Measurements from ENCODE around the gene UBQLN1. TPM values are rescaled to one million over a fixed set of nuclear protein-coding genes. Genes with fewer than 3 reads are reported as not detected.

UBQLN1 gene
- total and polyA plus RNA-seq, 2 donors (not counting 3 experiments of a cell fraction or from before 2014, with no cell fraction given): 66.1 to 110 TPM

GRCh38 chr9:83681490-83681889, 26.3 kb downstream of the UBQLN1 start:
- FAIRE-seq (no peak), DNase-seq (ENCODE audit: low read depth, low spot score) (no peak)
- intact Hi-C loops (cut with micrococcal nuclease): no loop called here
- TF ChIP-seq JUN (IDR thresholded peaks at IDR 0.05; ENCODE audit: borderline replicate concordance, insufficient read depth, insufficient read length, low read depth) (no peak), POLR2AphosphoS5 (IDR thresholded peaks at IDR 0.05; ENCODE audit: insufficient read depth, low read depth, low read length) (no peak), GATA2 (IDR thresholded peaks at IDR 0.05; ENCODE audit: insufficient read depth, insufficient read length, low read depth, low read length) (no peak), FOS (IDR thresholded peaks at IDR 0.05; ENCODE audit: borderline replicate concordance, insufficient read depth, low read length) (no peak), MYC (IDR thresholded peaks at IDR 0.05; ENCODE audit: low read depth, low read length) (no peak), POLR2A (IDR thresholded peaks at IDR 0.05; ENCODE audit: low read depth, low read length) (no peak)
- TF ChIP-seq, protein P1, sequence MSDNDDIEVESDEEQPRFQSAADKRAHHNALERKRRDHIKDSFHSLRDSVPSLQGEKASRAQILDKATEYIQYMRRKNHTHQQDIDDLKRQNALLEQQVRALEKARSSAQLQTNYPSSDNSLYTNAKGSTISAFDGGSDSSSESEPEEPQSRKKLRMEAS (IDR thresholded peaks at IDR 0.05; ENCODE audit: insufficient read depth, insufficient read length): no peak
- TF ChIP-seq, protein P2, sequence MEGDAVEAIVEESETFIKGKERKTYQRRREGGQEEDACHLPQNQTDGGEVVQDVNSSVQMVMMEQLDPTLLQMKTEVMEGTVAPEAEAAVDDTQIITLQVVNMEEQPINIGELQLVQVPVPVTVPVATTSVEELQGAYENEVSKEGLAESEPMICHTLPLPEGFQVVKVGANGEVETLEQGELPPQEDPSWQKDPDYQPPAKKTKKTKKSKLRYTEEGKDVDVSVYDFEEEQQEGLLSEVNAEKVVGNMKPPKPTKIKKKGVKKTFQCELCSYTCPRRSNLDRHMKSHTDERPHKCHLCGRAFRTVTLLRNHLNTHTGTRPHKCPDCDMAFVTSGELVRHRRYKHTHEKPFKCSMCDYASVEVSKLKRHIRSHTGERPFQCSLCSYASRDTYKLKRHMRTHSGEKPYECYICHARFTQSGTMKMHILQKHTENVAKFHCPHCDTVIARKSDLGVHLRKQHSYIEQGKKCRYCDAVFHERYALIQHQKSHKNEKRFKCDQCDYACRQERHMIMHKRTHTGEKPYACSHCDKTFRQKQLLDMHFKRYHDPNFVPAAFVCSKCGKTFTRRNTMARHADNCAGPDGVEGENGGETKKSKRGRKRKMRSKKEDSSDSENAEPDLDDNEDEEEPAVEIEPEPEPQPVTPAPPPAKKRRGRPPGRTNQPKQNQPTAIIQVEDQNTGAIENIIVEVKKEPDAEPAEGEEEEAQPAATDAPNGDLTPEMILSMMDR (IDR thresholded peaks at IDR 0.05; ENCODE audit: extremely low read depth in 1 of 2, insufficient read depth in 1 of 2, low read depth in 1 of 2, low read length in 2 of 2): no peak
- Histone ChIP-seq H3K9ac (replicated peaks; ENCODE audit: extremely low read depth, insufficient read depth, low read length) (no peak overlapping the region), H3K9me3 (replicated peaks; ENCODE audit: control insufficient read depth, insufficient read depth, low read length) (no peaks in the 10 kb centered on the region), H3K27me3 (ENCODE audit: control insufficient read depth in 2 of 2, insufficient read depth in 2 of 2, low read length in 2 of 2) (no peaks in the 10 kb centered on the region), H3K4me1 (ENCODE audit: control insufficient read depth, extremely low read depth, insufficient read depth, low read length) (no peaks in the 10 kb centered on the region), H2AFZ (ENCODE audit: low read depth, low read length) (no peak overlapping the region), H4K20me1 (replicated peaks; ENCODE audit: control insufficient read depth, extremely low read depth, insufficient read depth, low read length) (peaks cover 3% of the 10 kb centered on the region), H3K4me2 (ENCODE audit: insufficient read depth, low read length) (no peak overlapping the region), H3K9me1 (replicated peaks; ENCODE audit: control insufficient read depth, extremely low read depth, insufficient read depth, low read length) (no peaks in the 10 kb centered on the region), H3K36me3 (ENCODE audit: control insufficient read depth in 2 of 2, extremely low read depth in 1 of 2, insufficient read depth in 2 of 2, low read length in 2 of 2) (peaks cover 8 to 28% of the 10 kb centered on the region in 2 experiments), H3K4me3 (replicated peaks in 1 of 3; ENCODE audit: insufficient read depth in 1 of 3, low read depth in 1 of 3, low read length in 3 of 3) (no peak overlapping the region), H3K27ac (ENCODE audit: insufficient read depth, low read depth, low read length) (no peak overlapping the region), H3K79me2 (ENCODE audit: control insufficient read depth, insufficient read depth, low read length) (peaks cover 85% of the 10 kb centered on the region)
- no TSS peak for BruUV-seq (replicated peaks)
- CTCF ChIA-PET: interaction anchor here (0.5 to 1.1 kb wide), 3 partner anchors 16 to 258 kb away, joined by 3 to 4 read pairs (median 3); no protein-coding TSS in a partner anchor
- POLR2A ChIA-PET: no interaction called here
- dilution Hi-C loops (cut with MboI; ENCODE audit: extremely low pct_ligation_motif_present, low sequenced_read_pairs): no loop called here
